K562 (cell line): Measurements from ENCODE around the gene RBM28. TPM values are rescaled to one million over a fixed set of nuclear protein-coding genes. Genes with fewer than 3 reads are reported as not detected.
A peak's percentile ranks its signal among the peaks of the same experiment; 100 is the strongest.

Experiments
- CEBPG ChIP-seq, 3 experiments: fragments of 200-800 bp in 1 of 3; sonication (Bioruptor generic) in 1 of 3; sonication (generic) in 1 of 3; formaldehyde crosslinking in 1 of 3; IDR thresholded peaks in 2 of 3; conservative IDR thresholded peaks in 1 of 3; 2 replicates each; pipeline versions ENCODE4 v1.6.1 to v1.8.0; 2016 to 2022; ENCODE audit warnings: missing compliant biosample characterization in 2 of 3, missing genetic modification characterization in 2 of 3, mild to moderate bottlenecking in 1 of 3, missing genetic modification reagents in 1 of 3
- COPS2 ChIP-seq: fragments of 450-650 bp; conservative IDR thresholded peaks from 2 replicates; pipeline ENCODE4 v1.6.1; 2016; ENCODE audit warnings: mild to moderate bottlenecking, moderate library complexity
- FOXM1 ChIP-seq, 2 experiments: fragments of 450-650 bp in 1 of 2; sonication (generic) in 1 of 2; formaldehyde crosslinking in 1 of 2; IDR thresholded peaks; 2 replicates each; pipeline versions ENCODE4 v1.6.1 to v1.9.0; 2017 to 2022; ENCODE audit warnings: low read depth in 2 of 2, mild to moderate bottlenecking in 2 of 2, missing genetic modification reagents in 1 of 2, moderate library complexity in 1 of 2
- FOXP4 ChIP-seq: sonication (generic); formaldehyde crosslinking; IDR thresholded peaks from 2 replicates; pipeline ENCODE4 v1.8.0; 2022; ENCODE audit warnings: mild to moderate bottlenecking, missing genetic modification reagents, borderline replicate concordance
- ID3 ChIP-seq, 2 experiments: fragments of 250-450 bp in 1 of 2; fragments of 450-650 bp in 1 of 2; sonication (Bioruptor Pico) in 1 of 2; IDR thresholded peaks; 2 replicates each; pipeline versions ENCODE4 v1.6.1 to v1.8.0; 2016 to 2021; ENCODE audit warnings: mild to moderate bottlenecking in 2 of 2, moderate library complexity in 2 of 2, missing compliant biosample characterization in 1 of 2, missing genetic modification characterization in 1 of 2
- JUN ChIP-seq, 2 experiments: sonication (generic) in 1 of 2; formaldehyde crosslinking in 1 of 2; IDR thresholded peaks; 2 replicates each; pipeline versions ENCODE4 v1.6.1 to v1.8.0; 2012 to 2022; ENCODE audit warnings: borderline replicate concordance in 2 of 2, mild to moderate bottlenecking in 2 of 2, improper control_type of control experiment in 1 of 2, low read depth in 1 of 2, low read length in 1 of 2, missing genetic modification reagents in 1 of 2
- THRAP3 ChIP-seq: fragments of 450-650 bp; IDR thresholded peaks from 2 replicates; pipeline ENCODE4 v1.6.1; 2016; ENCODE audit warnings: mild to moderate bottlenecking, inconsistent platforms, borderline replicate concordance
- ZNF318 ChIP-seq, 2 experiments: fragments of 450-650 bp; IDR thresholded peaks; 2 replicates each; pipeline ENCODE4 v1.6.1; 2016; ENCODE audit warnings: mild to moderate bottlenecking in 2 of 2, borderline replicate concordance in 1 of 2, low read depth in 1 of 2, moderate library complexity in 1 of 2
- ZNF445 ChIP-seq: fragments of 250-450 bp; sonication (Bioruptor Pico); IDR thresholded peaks from 2 replicates; pipeline ENCODE4 v1.4.0; 2020; ENCODE audit warnings: low read depth, mild to moderate bottlenecking, moderate library complexity
- polyA plus RNA-seq, 8 experiments: library from polyadenylated mRNA; depleted of rRNA in 4 of 8; stranded (reverse) in 5 of 8; unstranded in 3 of 8; fragments of >200 nt; fragmentation: Nextera tagmentation in 2 of 8; fragmentation: Illumina TruSeq in 1 of 8; extraction: Ambion mirVana in 2 of 8; extraction: Trizol in 1 of 8; gene quantifications; 2 replicates each; pipeline versions ENCODE4 v1.2.1 to v1.2.3, GENCODE V29; 2011 to 2014; ENCODE audit warnings: inconsistent platforms in 1 of 8, missing spikeins in 1 of 8
- total RNA-seq, 7 experiments: library from RNA; depleted of rRNA in 6 of 7; stranded (reverse); fragments of >200 nt in 6 of 7; fragmentation: Illumina TruSeq in 2 of 7; extraction: Trizol in 2 of 7; gene quantifications; 2 replicates each; pipeline versions ENCODE4 v1.2.1 to v1.2.3, GENCODE V29; 2011 to 2021; ENCODE audit warnings: low replicate concordance in 1 of 7
- TF ChIP-seq, protein P1 (sequence below), 3 experiments: IDR thresholded peaks in 2 of 3; conservative IDR thresholded peaks in 1 of 3; 2 replicates each; pipeline ENCODE4 v1.5.1; 2011 to 2012; ENCODE audit warnings: low read length in 3 of 3, mild to moderate bottlenecking in 3 of 3, control low read depth in 2 of 3, improper control_type of control experiment in 1 of 3, inconsistent platforms in 1 of 3, low read depth in 1 of 3, mixed read lengths in 1 of 3, moderate library complexity in 1 of 3; ENCODE audit not compliant: insufficient read depth in 2 of 3

RBM28 gene
- total and polyA plus RNA-seq, 9 of the 15 experiments (the other 6 are each of a cell fraction or from before 2014, with no cell fraction given) = 65.8 to 213 (median 138) TPM

- TF ChIP-seq ZNF318 (IDR thresholded peaks at IDR 0.05; ENCODE audit: borderline replicate concordance in 1 of 2, low read depth in 1 of 2) = peak in 1 of 2 experiments; percentile 80; a peak in 2 of 4 replicates
- peak; percentile 69 for TF ChIP-seq JUN (IDR thresholded peaks at IDR 0.05; ENCODE audit: borderline replicate concordance, low read depth, low read length)
- TF ChIP-seq JUN (CRISPR knock-in tag; IDR thresholded peaks at IDR 0.05; ENCODE audit: borderline replicate concordance) = no peak
- no peak for TF ChIP-seq FOXP4 (CRISPR knock-in tag)
- 0 out of 2 replicates have a peak, but pooled peaks have one; percentile 46 for TF ChIP-seq ZNF445 (CRISPR knock-in tag)
- no peak for TF ChIP-seq THRAP3
- TF ChIP-seq FOXM1 (IDR thresholded peaks at IDR 0.05; ENCODE audit: low read depth) = peak; percentile 49; the same call in 1 of the 2 replicates
- no peak for TF ChIP-seq FOXM1 (CRISPR knock-in tag; IDR thresholded peaks at IDR 0.05; ENCODE audit: low read depth)
- TF ChIP-seq CEBPG (CRISPR knock-in tag; IDR thresholded peaks at IDR 0.05) = peak; percentile 97
- peak; percentile 98 to 99 for TF ChIP-seq CEBPG (tag; conservative IDR thresholded peaks at IDR 0.05 in 1 of 2, IDR thresholded peaks at IDR 0.05 in 1 of 2)
- no peak for TF ChIP-seq ID3 (CRISPR knock-in tag; IDR thresholded peaks at IDR 0.05)
- TF ChIP-seq ID3 (tag; IDR thresholded peaks at IDR 0.05) = no peak
- TF ChIP-seq, protein P1, sequence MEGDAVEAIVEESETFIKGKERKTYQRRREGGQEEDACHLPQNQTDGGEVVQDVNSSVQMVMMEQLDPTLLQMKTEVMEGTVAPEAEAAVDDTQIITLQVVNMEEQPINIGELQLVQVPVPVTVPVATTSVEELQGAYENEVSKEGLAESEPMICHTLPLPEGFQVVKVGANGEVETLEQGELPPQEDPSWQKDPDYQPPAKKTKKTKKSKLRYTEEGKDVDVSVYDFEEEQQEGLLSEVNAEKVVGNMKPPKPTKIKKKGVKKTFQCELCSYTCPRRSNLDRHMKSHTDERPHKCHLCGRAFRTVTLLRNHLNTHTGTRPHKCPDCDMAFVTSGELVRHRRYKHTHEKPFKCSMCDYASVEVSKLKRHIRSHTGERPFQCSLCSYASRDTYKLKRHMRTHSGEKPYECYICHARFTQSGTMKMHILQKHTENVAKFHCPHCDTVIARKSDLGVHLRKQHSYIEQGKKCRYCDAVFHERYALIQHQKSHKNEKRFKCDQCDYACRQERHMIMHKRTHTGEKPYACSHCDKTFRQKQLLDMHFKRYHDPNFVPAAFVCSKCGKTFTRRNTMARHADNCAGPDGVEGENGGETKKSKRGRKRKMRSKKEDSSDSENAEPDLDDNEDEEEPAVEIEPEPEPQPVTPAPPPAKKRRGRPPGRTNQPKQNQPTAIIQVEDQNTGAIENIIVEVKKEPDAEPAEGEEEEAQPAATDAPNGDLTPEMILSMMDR (IDR thresholded peaks at IDR 0.05 in 2 of 3, conservative IDR thresholded peaks at IDR 0.05 in 1 of 3; ENCODE audit: insufficient read depth in 2 of 3, low read depth in 1 of 3, low read length in 3 of 3) = peak in 2 of 3 experiments; percentile 1 to 16; a peak in 1 of 6 replicates
- TF ChIP-seq COPS2 = no peak
Observed at GRCh38 chr7:128266883-128267594, 76.7 kb downstream of the RBM28 start (continued).
